Kidney (tissue), 11 donors: Measurements from ENCODE around the gene KMT2C. TPM values are rescaled to one million over a fixed set of nuclear protein-coding genes. Genes with fewer than 3 reads are reported as not detected.
"Not testable (repeated sequence)": the region's sequence is repeated elsewhere in the genome, so short reads cannot be mapped to it uniquely, and the experiment has no call there.

Source experiments
- DNase-seq, 5 donors: peaks; one replicate each; pipeline ENCODE4 v3.0.0-alpha.2; 2013 to 2020
- FAIRE-seq: peaks from 2 replicates; lab custom pipeline; 2012; peaks lifted over from hg19 to GRCh38; lab: Jason Lieb, UNC
- H3K27ac ChIP-seq, 2 donors: one replicate each; pipeline ENCODE4 v1.7.0; 2013; ENCODE audit warnings: low read depth in 2 of 2, low read length in 2 of 2, inconsistent platforms in 1 of 2
- H3K27me3 ChIP-seq: one replicate; pipeline ENCODE4 v1.7.1; 2013; ENCODE audit warnings: low read length, inconsistent platforms; ENCODE audit not compliant: control insufficient read depth, insufficient read depth
- H3K36me3 ChIP-seq, 3 donors: one replicate each; pipeline versions ENCODE4 v1.7.0 to v1.7.1; 2013; ENCODE audit warnings: low read length in 3 of 3, control low read depth in 1 of 3, inconsistent platforms in 1 of 3; ENCODE audit not compliant: insufficient read depth in 3 of 3, control insufficient read depth in 2 of 3
- H3K4me1 ChIP-seq, 3 donors: one replicate each; pipeline versions ENCODE4 v1.7.0 to v1.7.1; 2013; ENCODE audit warnings: low read length in 3 of 3, inconsistent platforms in 1 of 3, low read depth in 1 of 3; ENCODE audit not compliant: control insufficient read depth in 2 of 3, insufficient read depth in 2 of 3
- H3K4me3 ChIP-seq, 3 donors: one replicate each; pipeline versions ENCODE4 v1.7.0 to v1.8.1; 2013; ENCODE audit warnings: low read length in 3 of 3, control low read depth in 1 of 3, inconsistent platforms in 1 of 3
- H3K9ac ChIP-seq, 3 donors: one replicate each; pipeline versions ENCODE4 v1.7.0 to v1.7.1; 2013; ENCODE audit warnings: low read length in 3 of 3, control low read depth in 1 of 3, inconsistent platforms in 1 of 3
- H3K9me3 ChIP-seq, 3 donors: one replicate each; pipeline versions ENCODE4 v1.7.0 to v1.7.1; 2013; ENCODE audit warnings: low read length in 3 of 3, control low read depth in 1 of 3, inconsistent platforms in 1 of 3; ENCODE audit not compliant: control insufficient read depth in 2 of 3, insufficient read depth in 1 of 3
- intact Hi-C: fragments of 100-400 bp; cut with DNase I; formaldehyde crosslinking; loops from one replicate; pipeline ENCODE4 v1.11.1; 2022
- polyA plus RNA-seq: library from polyadenylated mRNA; stranded (reverse); fragments of 350-450 nt; fragmentation: Illumina TruSeq; extraction: RNeasy Lipid Tissue Mini Kit (QIAGEN cat#74804); gene quantifications from one replicate; pipeline ENCODE4 v1.2.3, GENCODE V29; 2014; ENCODE audit warnings: low read depth, low replicate concordance; ENCODE audit not compliant: insufficient read depth
- total RNA-seq: library from RNA; stranded (reverse); fragmentation: NEBNext Ultra II Directional; extraction: Animal tissue kit (Norgen Biotek cat#: 25700); gene quantifications from one replicate; pipeline ENCODE4 v1.2.1, GENCODE V29; 2021
- donor health status: control.
- donor health status: control.
- donor health status: DM: yes; HTN: yes; CAD: no.
- donor health status: Normal renal cell carcinoma (clear cell type).

Gene KMT2C
- total and polyA plus RNA-seq, 2 donors from 2014 or later: 4.8 to 102 TPM

DNA sequence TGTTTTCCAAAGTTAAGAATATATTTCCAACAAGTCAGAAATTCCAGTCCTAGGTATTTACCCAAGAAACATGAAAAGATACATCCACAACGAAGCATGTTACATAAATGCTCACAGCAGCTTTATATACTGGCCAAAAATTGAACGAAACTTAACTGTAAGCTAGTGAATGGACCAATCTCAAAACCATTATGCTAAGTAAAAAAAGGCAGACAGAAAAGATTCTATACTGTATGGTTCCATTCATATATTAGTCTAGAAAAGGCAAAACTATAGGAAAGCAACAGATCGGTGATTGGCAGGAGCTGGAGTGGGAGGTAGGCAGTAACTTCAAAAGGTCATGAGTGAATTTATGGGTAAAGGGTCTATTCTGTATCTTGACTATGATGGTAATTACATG lies 150.8 kb downstream of the KMT2C start:
- H3K4me1 ChIP-seq, DNase-seq, H3K9me3 ChIP-seq, intact Hi-C loops, H3K27me3 ChIP-seq, H3K36me3 ChIP-seq, H3K9ac ChIP-seq, H3K27ac ChIP-seq, FAIRE-seq: not testable (repeated sequence)
- H3K4me3 ChIP-seq: peak overlapping the region in 1 of 3 donors; percentile 21

DNA sequence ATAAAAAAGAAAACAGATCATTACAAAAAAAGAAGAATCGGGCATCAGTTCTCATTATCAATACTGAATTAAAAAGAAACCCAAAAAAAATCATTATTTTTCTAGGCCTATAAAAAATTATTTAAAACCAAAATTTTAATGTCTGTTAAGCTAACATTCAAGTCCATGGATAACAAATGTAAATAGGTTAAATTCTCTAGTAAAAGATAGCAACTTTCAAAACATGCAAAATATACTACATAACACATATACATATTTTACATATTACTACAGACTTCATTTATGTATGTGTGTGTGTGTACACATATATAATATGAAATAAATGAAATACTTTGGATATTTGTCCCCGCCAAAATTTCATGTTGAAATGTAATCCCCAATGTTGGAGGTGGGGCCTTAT lies 158.1 kb downstream of the KMT2C start:
- H3K9me3 ChIP-seq, H3K36me3 ChIP-seq, H3K4me1 ChIP-seq, H3K9ac ChIP-seq, H3K27me3 ChIP-seq, H3K27ac ChIP-seq, DNase-seq, H3K4me3 ChIP-seq, intact Hi-C loops: not testable (repeated sequence)
- peak; percentile 60 for FAIRE-seq

DNA sequence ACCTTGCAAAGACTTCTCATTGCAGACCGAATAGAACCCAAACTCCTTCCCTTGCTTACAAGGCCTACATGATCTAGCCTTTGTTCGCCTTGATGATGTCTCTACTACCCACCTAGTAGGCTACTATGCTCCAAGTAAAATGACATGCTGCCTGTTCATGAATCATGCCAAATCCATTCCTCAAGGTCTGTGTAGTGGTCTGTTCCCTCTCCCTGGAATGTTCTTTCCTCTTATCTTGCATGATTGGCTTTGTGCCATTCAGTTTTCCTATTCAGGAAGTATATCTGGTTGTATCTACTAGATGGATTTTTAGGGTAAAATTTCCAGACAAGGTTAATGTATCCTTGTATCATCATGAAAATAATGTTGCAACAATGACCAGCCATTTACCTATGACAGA lies 165.4 kb downstream of the KMT2C start:
- H3K9me3 ChIP-seq, H3K36me3 ChIP-seq, intact Hi-C loops, DNase-seq, H3K9ac ChIP-seq, H3K27me3 ChIP-seq, H3K4me3 ChIP-seq, H3K27ac ChIP-seq, H3K4me1 ChIP-seq, FAIRE-seq: not testable (repeated sequence)

- intact Hi-C loops, H3K9ac ChIP-seq, H3K36me3 ChIP-seq: not testable (repeated sequence)
These were observed 168.9 kb downstream of the KMT2C start for GRCh38 chr7:152266859-152267258.

DNA sequence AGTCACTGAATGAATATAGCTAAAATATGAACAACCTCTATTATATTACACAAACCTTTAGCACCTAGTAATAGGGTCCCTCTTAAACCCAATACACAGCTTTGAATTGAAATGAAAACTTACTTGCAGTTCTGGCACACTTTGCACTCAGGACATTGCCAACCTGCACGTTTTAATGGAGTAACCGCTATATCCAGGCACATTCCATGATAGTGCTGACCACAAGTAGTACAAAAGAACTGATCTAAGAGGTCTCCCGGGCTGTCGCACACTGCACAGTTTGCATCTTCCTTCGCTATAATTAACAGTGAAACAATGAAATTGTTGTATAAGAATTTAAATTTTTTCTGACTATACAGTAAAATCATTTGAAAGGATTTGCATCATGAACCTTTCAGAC lies 170.9 kb downstream of the KMT2C start:
- H3K9ac ChIP-seq, H3K27ac ChIP-seq: not testable (repeated sequence)

More at GRCh38 chr7:152266859-152267258, 168.9 kb downstream of the KMT2C start:
- not testable (repeated sequence) for FAIRE-seq, H3K27ac ChIP-seq, H3K27me3 ChIP-seq, H3K4me1 ChIP-seq, H3K4me3 ChIP-seq, H3K9me3 ChIP-seq, DNase-seq

GRCh38 chr7:152262146-152262545 lies 173.7 kb downstream of the KMT2C start:
- H3K4me3 ChIP-seq, H3K9me3 ChIP-seq, intact Hi-C loops, H3K27ac ChIP-seq, H3K9ac ChIP-seq, H3K36me3 ChIP-seq, H3K4me1 ChIP-seq, FAIRE-seq, H3K27me3 ChIP-seq, DNase-seq: not testable (repeated sequence)

More for the DNA sequence above, 170.9 kb downstream of the KMT2C start:
- H3K9me3 ChIP-seq, DNase-seq, H3K4me3 ChIP-seq, H3K27me3 ChIP-seq, FAIRE-seq, intact Hi-C loops, H3K4me1 ChIP-seq, H3K36me3 ChIP-seq: not testable (repeated sequence)

DNA sequence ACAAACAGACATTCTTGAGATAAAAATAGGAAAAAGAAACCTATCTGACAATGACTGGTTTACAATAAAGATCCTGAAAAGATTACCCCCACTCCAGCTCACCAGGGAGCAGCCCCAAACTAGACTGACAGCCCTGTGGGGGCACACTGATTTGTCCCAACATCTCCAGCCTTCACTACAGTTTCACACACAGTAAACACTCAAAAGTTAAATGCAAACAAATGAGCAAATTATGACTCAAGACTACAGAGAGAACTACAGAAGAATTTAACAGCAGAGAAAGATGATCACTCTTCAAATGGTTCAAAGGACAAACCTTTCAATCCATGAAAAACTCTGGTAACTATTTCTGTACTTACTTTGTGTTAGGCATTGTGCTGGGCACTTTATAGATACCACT lies 176.2 kb downstream of the KMT2C start:
- FAIRE-seq: not testable (repeated sequence)

DNA sequence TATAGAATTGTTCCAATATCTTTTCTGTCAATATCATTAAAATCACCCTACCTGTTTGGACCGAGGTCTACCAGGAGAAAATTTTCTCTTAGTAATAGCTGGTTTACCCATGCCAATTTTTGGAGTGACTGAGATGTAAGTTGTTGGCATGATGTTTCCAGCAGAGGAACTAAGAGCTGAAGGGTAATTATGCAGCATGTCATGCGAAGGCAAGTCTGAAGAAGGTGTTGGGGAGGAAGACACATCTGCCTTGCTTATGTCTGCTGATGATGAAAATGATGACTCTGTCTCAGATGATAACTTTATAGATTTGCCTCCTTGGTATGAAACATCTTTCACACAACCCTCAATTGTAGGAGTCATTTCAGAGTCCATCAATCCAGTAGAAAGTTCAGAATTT lies 188.0 kb downstream of the KMT2C start:
- intact Hi-C loops: not testable (repeated sequence)

More for the DNA sequence above, 176.2 kb downstream of the KMT2C start:
- H3K9me3 ChIP-seq, H3K4me3 ChIP-seq, H3K4me1 ChIP-seq, H3K36me3 ChIP-seq, DNase-seq, H3K9ac ChIP-seq, intact Hi-C loops, H3K27me3 ChIP-seq, H3K27ac ChIP-seq: not testable (repeated sequence)

More for the DNA sequence above, 188.0 kb downstream of the KMT2C start:
- not testable (repeated sequence) for DNase-seq, FAIRE-seq, H3K4me3 ChIP-seq, H3K4me1 ChIP-seq, H3K9me3 ChIP-seq, H3K36me3 ChIP-seq, H3K27me3 ChIP-seq, H3K9ac ChIP-seq, H3K27ac ChIP-seq
